ENCODE results near the gene RSBN1L. TPM values are rescaled to one million over a fixed set of nuclear protein-coding genes. Genes with fewer than 3 reads are reported as not detected.
"Not testable (repeated sequence)": the region's sequence is repeated elsewhere in the genome, so short reads cannot be mapped to it uniquely, and the experiment has no call there.

The RSBN1L gene
- polyA plus RNA-seq, 1 donor from 2014 or later, result 24.7 TPM

- TF ChIP-seq POLR2AphosphoS5 (IDR thresholded peaks at IDR 0.05) (no peak), RAD21 (conservative IDR thresholded peaks at IDR 0.05) (no peak), EZH2 (IDR thresholded peaks at IDR 0.05; ENCODE audit: borderline replicate concordance, insufficient read depth, low read length, poor library complexity, severe bottlenecking) (no peak), TAF1 (IDR thresholded peaks at IDR 0.05; ENCODE audit: low read depth) (no peak), SMC3 (conservative IDR thresholded peaks at IDR 0.05; ENCODE audit: poor library complexity) (no peak), MXI1 (conservative IDR thresholded peaks at IDR 0.05; ENCODE audit: poor library complexity, severe bottlenecking) (no peak)
- TF ChIP-seq, protein P1, sequence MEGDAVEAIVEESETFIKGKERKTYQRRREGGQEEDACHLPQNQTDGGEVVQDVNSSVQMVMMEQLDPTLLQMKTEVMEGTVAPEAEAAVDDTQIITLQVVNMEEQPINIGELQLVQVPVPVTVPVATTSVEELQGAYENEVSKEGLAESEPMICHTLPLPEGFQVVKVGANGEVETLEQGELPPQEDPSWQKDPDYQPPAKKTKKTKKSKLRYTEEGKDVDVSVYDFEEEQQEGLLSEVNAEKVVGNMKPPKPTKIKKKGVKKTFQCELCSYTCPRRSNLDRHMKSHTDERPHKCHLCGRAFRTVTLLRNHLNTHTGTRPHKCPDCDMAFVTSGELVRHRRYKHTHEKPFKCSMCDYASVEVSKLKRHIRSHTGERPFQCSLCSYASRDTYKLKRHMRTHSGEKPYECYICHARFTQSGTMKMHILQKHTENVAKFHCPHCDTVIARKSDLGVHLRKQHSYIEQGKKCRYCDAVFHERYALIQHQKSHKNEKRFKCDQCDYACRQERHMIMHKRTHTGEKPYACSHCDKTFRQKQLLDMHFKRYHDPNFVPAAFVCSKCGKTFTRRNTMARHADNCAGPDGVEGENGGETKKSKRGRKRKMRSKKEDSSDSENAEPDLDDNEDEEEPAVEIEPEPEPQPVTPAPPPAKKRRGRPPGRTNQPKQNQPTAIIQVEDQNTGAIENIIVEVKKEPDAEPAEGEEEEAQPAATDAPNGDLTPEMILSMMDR (IDR thresholded peaks at IDR 0.05; ENCODE audit: poor library complexity, severe bottlenecking), result no peak
- Histone ChIP-seq H3K4me2 (ENCODE audit: low read length) (no peak overlapping the region), H3K36me3 (ENCODE audit: insufficient read depth, low read length) (no peaks in the 10 kb centered on the region), H3K4me3 (ENCODE audit: low read length) (no peak overlapping the region), H3K27me3 (ENCODE audit: insufficient read depth, low read depth, low read length) (no peaks in the 10 kb centered on the region), H3K9ac (ENCODE audit: low read length) (no peak overlapping the region), H3K79me2 (replicated peaks; ENCODE audit: insufficient read depth, low read length) (no peaks in the 10 kb centered on the region), H4K20me1 (ENCODE audit: insufficient read depth) (no peaks in the 10 kb centered on the region), H3K27ac (ENCODE audit: low read length) (no peak overlapping the region), H2AFZ (ENCODE audit: low read depth, low read length) (no peak overlapping the region), H3F3A (ENCODE audit: insufficient read depth, low read length, poor library complexity, severe bottlenecking) (no peaks in the 10 kb centered on the region), H3K9me3 (ENCODE audit: low read length) (no peaks in the 10 kb centered on the region), H3K9me2 (ENCODE audit: insufficient read depth, low read length) (no peaks in the 10 kb centered on the region)
These were observed 86.9 kb downstream of the RSBN1L start for GRCh38 chr7:77783111-77783510.

- Histone ChIP-seq H3K27ac (ENCODE audit: low read length) (no peak overlapping the region), H3K4me2 (ENCODE audit: low read length) (no peak overlapping the region), H2AFZ (ENCODE audit: low read depth, low read length) (no peak overlapping the region), H3K4me3 (ENCODE audit: low read length) (no peak overlapping the region), H3K79me2 (replicated peaks; ENCODE audit: insufficient read depth, low read length) (no peaks in the 10 kb centered on the region), H3K9ac (ENCODE audit: low read length) (no peak overlapping the region), H3K9me2 (ENCODE audit: insufficient read depth, low read length) (no peaks in the 10 kb centered on the region), H3F3A (ENCODE audit: insufficient read depth, low read length, poor library complexity, severe bottlenecking) (no peaks in the 10 kb centered on the region), H3K36me3 (ENCODE audit: insufficient read depth, low read length) (no peaks in the 10 kb centered on the region), H3K9me3 (ENCODE audit: low read length) (no peaks in the 10 kb centered on the region), H3K27me3 (ENCODE audit: insufficient read depth, low read depth, low read length) (no peaks in the 10 kb centered on the region), H4K20me1 (ENCODE audit: insufficient read depth) (no peaks in the 10 kb centered on the region)
- no peak for TF ChIP-seq SMC3 (conservative IDR thresholded peaks at IDR 0.05; ENCODE audit: poor library complexity)
- TF ChIP-seq EP300 (conservative IDR thresholded peaks at IDR 0.05; ENCODE audit: poor library complexity, severe bottlenecking), result no peak
- TF ChIP-seq, protein P1 (IDR thresholded peaks at IDR 0.05; ENCODE audit: poor library complexity, severe bottlenecking), result no peak
- TF ChIP-seq MXI1 (conservative IDR thresholded peaks at IDR 0.05; ENCODE audit: poor library complexity, severe bottlenecking), result no peak
- TF ChIP-seq EZH2 (IDR thresholded peaks at IDR 0.05; ENCODE audit: borderline replicate concordance, insufficient read depth, low read length, poor library complexity, severe bottlenecking), result no peak
- no peak for TF ChIP-seq TAF1 (IDR thresholded peaks at IDR 0.05; ENCODE audit: low read depth)
- no peak for TF ChIP-seq POLR2AphosphoS5 (IDR thresholded peaks at IDR 0.05)
- TF ChIP-seq, protein P2, sequence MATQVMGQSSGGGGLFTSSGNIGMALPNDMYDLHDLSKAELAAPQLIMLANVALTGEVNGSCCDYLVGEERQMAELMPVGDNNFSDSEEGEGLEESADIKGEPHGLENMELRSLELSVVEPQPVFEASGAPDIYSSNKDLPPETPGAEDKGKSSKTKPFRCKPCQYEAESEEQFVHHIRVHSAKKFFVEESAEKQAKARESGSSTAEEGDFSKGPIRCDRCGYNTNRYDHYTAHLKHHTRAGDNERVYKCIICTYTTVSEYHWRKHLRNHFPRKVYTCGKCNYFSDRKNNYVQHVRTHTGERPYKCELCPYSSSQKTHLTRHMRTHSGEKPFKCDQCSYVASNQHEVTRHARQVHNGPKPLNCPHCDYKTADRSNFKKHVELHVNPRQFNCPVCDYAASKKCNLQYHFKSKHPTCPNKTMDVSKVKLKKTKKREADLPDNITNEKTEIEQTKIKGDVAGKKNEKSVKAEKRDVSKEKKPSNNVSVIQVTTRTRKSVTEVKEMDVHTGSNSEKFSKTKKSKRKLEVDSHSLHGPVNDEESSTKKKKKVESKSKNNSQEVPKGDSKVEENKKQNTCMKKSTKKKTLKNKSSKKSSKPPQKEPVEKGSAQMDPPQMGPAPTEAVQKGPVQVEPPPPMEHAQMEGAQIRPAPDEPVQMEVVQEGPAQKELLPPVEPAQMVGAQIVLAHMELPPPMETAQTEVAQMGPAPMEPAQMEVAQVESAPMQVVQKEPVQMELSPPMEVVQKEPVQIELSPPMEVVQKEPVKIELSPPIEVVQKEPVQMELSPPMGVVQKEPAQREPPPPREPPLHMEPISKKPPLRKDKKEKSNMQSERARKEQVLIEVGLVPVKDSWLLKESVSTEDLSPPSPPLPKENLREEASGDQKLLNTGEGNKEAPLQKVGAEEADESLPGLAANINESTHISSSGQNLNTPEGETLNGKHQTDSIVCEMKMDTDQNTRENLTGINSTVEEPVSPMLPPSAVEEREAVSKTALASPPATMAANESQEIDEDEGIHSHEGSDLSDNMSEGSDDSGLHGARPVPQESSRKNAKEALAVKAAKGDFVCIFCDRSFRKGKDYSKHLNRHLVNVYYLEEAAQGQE (IDR thresholded peaks at IDR 0.05; ENCODE audit: borderline replicate concordance), result no peak
- TF ChIP-seq RAD21 (conservative IDR thresholded peaks at IDR 0.05), result no peak
These were observed 87.3 kb downstream of the RSBN1L start for GRCh38 chr7:77783545-77783944.

- H3K27me3 ChIP-seq (ENCODE audit: insufficient read depth, low read depth, low read length); H3K79me2 ChIP-seq (replicated peaks; ENCODE audit: insufficient read depth, low read length); H3K4me3 ChIP-seq (ENCODE audit: low read length); H3K36me3 ChIP-seq (ENCODE audit: insufficient read depth, low read length); H4K20me1 ChIP-seq (ENCODE audit: insufficient read depth); H3F3A ChIP-seq (ENCODE audit: insufficient read depth, low read length, poor library complexity, severe bottlenecking); H3K9me2 ChIP-seq (ENCODE audit: insufficient read depth, low read length); H3K27ac ChIP-seq (ENCODE audit: low read length); H3K9ac ChIP-seq (ENCODE audit: low read length); H2AFZ ChIP-seq (ENCODE audit: low read depth, low read length); H3K9me3 ChIP-seq (ENCODE audit: low read length); H3K4me2 ChIP-seq (ENCODE audit: low read length): not testable (repeated sequence)
These were observed 88.2 kb downstream of the RSBN1L start for GRCh38 chr7:77784426-77784825.
